ENCODE measurements around the gene GLRX5.
A peak's percentile ranks its signal among the peaks of the same experiment; 100 is the strongest.

Gene GLRX5

GRCh38 chr14:95518045-95518751 lies 16.7 kb upstream of the GLRX5 start:
- peak in 1 of 2 donors; percentile 61 for DNase-seq

GRCh38 chr14:95519699-95520098 lies 15.2 kb upstream of the GLRX5 start:
- DNase-seq = peak; percentile 73 to 87

- peak; percentile 57 to 71 for DNase-seq
These were observed 14.5 kb upstream of the GLRX5 start for GRCh38 chr14:95520346-95520745.

- DNase-seq = no peak
These were observed 13.8 kb upstream of the GLRX5 start for GRCh38 chr14:95521001-95521400.

- no peak for DNase-seq
These were observed 12.7 kb upstream of the GLRX5 start for GRCh38 chr14:95522116-95522515.

- peak; percentile 60 to 63 for DNase-seq
These were observed 12.3 kb upstream of the GLRX5 start for GRCh38 chr14:95522556-95522955.

GRCh38 chr14:95523051-95523814 lies 11.6 kb upstream of the GLRX5 start:
- no peak for DNase-seq

GRCh38 chr14:95523815-95524448 lies 10.9 kb upstream of the GLRX5 start:
- DNase-seq = peak in 1 of 2 donors; percentile 33

GRCh38 chr14:95524706-95525512 lies 9.9 kb upstream of the GLRX5 start:
- DNase-seq = no peak

- no peak for DNase-seq
These were observed 8.9 kb upstream of the GLRX5 start for GRCh38 chr14:95525999-95526398.

- no peak for DNase-seq
These were observed 8.1 kb upstream of the GLRX5 start for GRCh38 chr14:95526483-95527386.

- peak in 1 of 2 donors; percentile 80 for DNase-seq
These were observed 7.4 kb upstream of the GLRX5 start for GRCh38 chr14:95527387-95528002.

GRCh38 chr14:95529216-95529615 lies 5.6 kb upstream of the GLRX5 start:
- no peak for DNase-seq

GRCh38 chr14:95530473-95531276 lies 4.2 kb upstream of the GLRX5 start:
- no peak for DNase-seq

GRCh38 chr14:95531473-95531872 lies 3.4 kb upstream of the GLRX5 start:
- DNase-seq = peak in 1 of 2 donors; percentile 59

GRCh38 chr14:95531969-95532368 lies 2.9 kb upstream of the GLRX5 start:
- no peak for DNase-seq

GRCh38 chr14:95533391-95533821 lies 1.4 kb upstream of the GLRX5 start:
- DNase-seq = no peak

- DNase-seq = peak in 1 of 2 donors; percentile 41
These were observed 1.0 kb upstream of the GLRX5 start for GRCh38 chr14:95533822-95534221.

GRCh38 chr14:95535226-95536021 lies 574 bp downstream of the GLRX5 start:
- DNase-seq = no peak
